Esophagus squamous epithelium (tissue), 5 donors: ENCODE measurements around the gene PLEKHH1. TPM values are rescaled to one million over a fixed set of nuclear protein-coding genes. Genes with fewer than 3 reads are reported as not detected.

ENCODE experiments used
- DNase-seq: peaks from one replicate; lab custom pipeline; 2025; lab: John Stamatoyannopoulos, UW
- H3K27ac ChIP-seq, 4 donors: fragments of 200-600 bp; sonication (generic); one replicate each; pipeline ENCODE4 v1.5.1; 2016 to 2019; ENCODE audit warnings: mild to moderate bottlenecking in 1 of 4
- H3K27me3 ChIP-seq, 4 donors: fragments of 200-600 bp; sonication (generic); 1 replicate in 3 of 4; 2 replicates in 1 of 4; pipeline versions ENCODE4 v1.5.1 to v1.6.0; 2017 to 2021; ENCODE audit warnings: antibody characterized with exemption in 1 of 4
- H3K36me3 ChIP-seq, 3 donors: fragments of 200-600 bp; sonication (generic); one replicate each; pipeline ENCODE4 v1.5.1; 2016 to 2019
- H3K4me1 ChIP-seq, 3 donors: fragments of 200-600 bp; sonication (generic); one replicate each; pipeline ENCODE4 v1.5.1; 2017 to 2019
- H3K4me3 ChIP-seq, 4 donors: fragments of 200-600 bp; sonication (generic); 1 replicate in 3 of 4; 2 replicates in 1 of 4; pipeline ENCODE4 v1.5.1; 2016 to 2019; ENCODE audit warnings: mild to moderate bottlenecking in 2 of 4, moderate library complexity in 1 of 4
- H3K9me3 ChIP-seq, 3 donors: fragments of 200-600 bp; sonication (generic); one replicate each; pipeline ENCODE4 v1.5.1; 2016 to 2019
- CTCF ChIP-seq, 6 experiments: fragments of 450-650 bp in 4 of 6; fragments of 200-600 bp in 2 of 6; sonication (generic) in 2 of 6; IDR thresholded peaks; one replicate each; pipeline ENCODE4 v1.5.1; 2016 to 2019; ENCODE audit warnings: antibody characterized with exemption in 6 of 6, mild to moderate bottlenecking in 4 of 6, moderate library complexity in 4 of 6
- POLR2A ChIP-seq, 4 donors: fragments of 450-650 bp; IDR thresholded peaks; one replicate each; pipeline ENCODE4 v1.6.1; 2017; ENCODE audit warnings: antibody characterized with exemption in 4 of 4, mild to moderate bottlenecking in 4 of 4, moderate library complexity in 3 of 4
- WGBS, 2 donors: methylation state at CpG; one replicate each; pipeline ENCODE4 v1.1.5; 2018; 5-methylcytosine and 5-hydroxymethylcytosine counted together
- intact Hi-C: fragments of 100-400 bp; cut with DNase I; formaldehyde crosslinking; loops from one replicate; pipeline ENCODE4 v1.15.0; 2022
- total RNA-seq, 4 donors: library from RNA; depleted of rRNA; stranded (reverse); fragments of >200 nt; gene quantifications; one replicate each; pipeline ENCODE4 v1.1.0, GENCODE V29; 2016
- donor health status: DM: yes; HTN: yes; CAD: no.

Gene PLEKHH1
- total RNA-seq, 4 donors from 2014 or later: 4.1 to 7.9 (median 5.7) TPM

- TF ChIP-seq CTCF (IDR thresholded peaks at IDR 0.05): peak in 1 of 6 experiments; percentile 4
- no peak for TF ChIP-seq POLR2A (IDR thresholded peaks at IDR 0.05)
- DNase-seq: no peak
- Histone ChIP-seq H3K27me3 (peaks cover 0 to 12% (median 0%) of the 10 kb centered on the region in 4 donors), H3K4me1 (peaks cover 4 to 18% (median 7%) of the 10 kb centered on the region in 3 donors), H3K36me3 (no peaks in the 10 kb centered on the region), H3K27ac (peak overlapping the region; percentile 73 to 80 (median 74)), H3K9me3 (no peaks in the 10 kb centered on the region), H3K4me3 (peak overlapping the region; percentile 57 to 91 (median 80))
- WGBS, 2 donors: 23 to 32% methylated on average over 12 to 15 of the region's 23 CpGs
- intact Hi-C loops: no loop called here
These were observed 488 bp upstream of the PLEKHH1 start for GRCh38 chr14:67532606-67532997.

DNA sequence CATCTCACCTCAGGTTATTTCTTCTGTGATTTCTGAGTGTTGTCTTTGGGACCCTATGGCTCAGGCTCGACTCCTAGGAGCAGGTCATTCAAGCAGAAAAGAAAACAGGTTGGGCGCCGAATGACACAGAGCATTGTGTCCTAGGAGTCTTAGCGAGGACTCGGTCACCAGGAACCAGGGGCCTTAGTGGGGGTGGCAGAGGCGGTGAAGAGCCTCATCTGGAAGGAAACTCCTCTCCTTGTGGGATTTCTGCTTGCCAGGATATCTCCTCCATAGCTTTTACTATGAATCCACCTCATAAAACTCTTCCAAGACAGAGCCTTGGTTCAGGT lies 630 bp downstream of the PLEKHH1 start:
- peaks cover 4 to 29% (median 7%) of the 10 kb centered on the region in 3 donors for H3K4me1 ChIP-seq
- no peak for DNase-seq
- no peaks in the 10 kb centered on the region for H3K9me3 ChIP-seq
- TF ChIP-seq CTCF (IDR thresholded peaks at IDR 0.05) (no peak), POLR2A (IDR thresholded peaks at IDR 0.05) (no peak)
- peak overlapping the region; percentile 57 to 91 (median 80) for H3K4me3 ChIP-seq
- H3K27me3 ChIP-seq: peaks cover 0 to 12% (median 0%) of the 10 kb centered on the region in 4 donors
- 35 to 40% methylated on average over 2 to 3 of the region's 6 CpGs for WGBS, 2 donors
- H3K36me3 ChIP-seq: no peaks in the 10 kb centered on the region
- H3K27ac ChIP-seq: peak overlapping the region; percentile 42 to 80 (median 74)
- intact Hi-C loops: no loop called here

DNA sequence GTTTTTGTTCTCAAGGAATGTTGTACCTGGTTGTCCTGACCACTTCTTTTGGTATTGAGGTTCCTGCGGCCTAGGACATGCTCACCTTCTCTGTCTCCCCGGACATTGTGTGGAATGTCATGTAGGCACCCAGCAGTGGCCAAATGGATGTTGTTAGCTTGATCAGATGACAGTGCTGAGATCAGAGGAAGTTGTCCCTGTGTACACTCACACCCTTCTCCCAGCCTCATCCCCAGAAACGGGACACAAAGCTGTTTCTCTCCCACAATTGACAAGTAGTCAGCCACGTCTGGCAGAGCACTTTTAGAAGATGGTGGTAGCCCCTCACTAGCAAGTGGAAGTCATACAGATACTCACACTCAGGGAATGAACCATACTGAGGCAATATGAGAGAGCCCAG lies 3.0 kb downstream of the PLEKHH1 start:
- Histone ChIP-seq H3K4me3 (no peak overlapping the region), H3K36me3 (no peaks in the 10 kb centered on the region), H3K27ac (no peak overlapping the region), H3K4me1 (peaks cover 4 to 35% (median 7%) of the 10 kb centered on the region in 3 donors), H3K9me3 (no peaks in the 10 kb centered on the region), H3K27me3 (peaks cover 0 to 12% (median 0%) of the 10 kb centered on the region in 4 donors)
- intact Hi-C loops: no loop called here
- TF ChIP-seq CTCF (IDR thresholded peaks at IDR 0.05) (no peak), POLR2A (IDR thresholded peaks at IDR 0.05) (no peak)
- no peak for DNase-seq
- WGBS, 2 donors: 83 to 86% methylated on average over 3 to 4 of the region's 4 CpGs

- Histone ChIP-seq H3K27ac (peak overlapping the region in 1 of 4 donors; percentile 3), H3K9me3 (no peaks in the 10 kb centered on the region), H3K36me3 (no peaks in the 10 kb centered on the region), H3K4me3 (no peak overlapping the region), H3K27me3 (peaks cover 0 to 11% (median 0%) of the 10 kb centered on the region in 4 donors), H3K4me1 (peaks cover 0 to 29% (median 4%) of the 10 kb centered on the region in 3 donors)
- intact Hi-C loops: no loop called here
- TF ChIP-seq POLR2A (IDR thresholded peaks at IDR 0.05) (no peak), CTCF (IDR thresholded peaks at IDR 0.05) (no peak)
- DNase-seq: no peak
- WGBS, 2 donors: 25 to 45% methylated on average over 3 of the region's 3 CpGs
These were observed 4.6 kb downstream of the PLEKHH1 start for GRCh38 chr14:67537736-67538135.

DNA sequence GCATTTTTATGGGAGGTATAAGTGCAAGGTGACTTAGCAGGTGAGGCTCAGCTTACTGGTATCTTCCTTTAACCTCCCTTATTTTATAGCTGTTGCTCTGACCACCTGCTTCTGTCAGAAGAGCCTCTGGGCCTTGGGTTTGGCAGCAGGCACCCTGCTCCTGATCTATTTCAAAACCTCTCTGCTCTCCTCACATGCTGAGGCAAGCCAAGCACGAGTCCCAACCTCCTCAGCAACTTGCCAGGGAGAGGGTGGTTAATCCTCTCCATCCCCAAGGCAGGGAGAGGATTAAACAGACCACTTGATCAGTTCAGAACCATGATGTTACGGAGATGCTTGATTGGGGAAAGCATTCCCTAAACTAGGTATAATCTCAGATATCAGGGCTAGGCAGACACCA lies 5.4 kb downstream of the PLEKHH1 start:
- no peak for DNase-seq

More for the DNA sequence above, 5.4 kb downstream of the PLEKHH1 start:
- H3K27me3 ChIP-seq: peaks cover 0 to 3% (median 0%) of the 10 kb centered on the region in 4 donors
- no peak overlapping the region for H3K4me3 ChIP-seq
- peaks cover 0 to 26% (median 2%) of the 10 kb centered on the region in 3 donors for H3K4me1 ChIP-seq
- TF ChIP-seq CTCF (IDR thresholded peaks at IDR 0.05) (no peak), POLR2A (IDR thresholded peaks at IDR 0.05) (no peak)
- WGBS, 2 donors: 24 to 82% methylated on average over 1 to 2 of the region's 2 CpGs
- H3K9me3 ChIP-seq: no peaks in the 10 kb centered on the region
- H3K36me3 ChIP-seq: no peaks in the 10 kb centered on the region
- H3K27ac ChIP-seq: peak overlapping the region in 1 of 4 donors; percentile 3
- intact Hi-C loops: no loop called here
